Epithelial cell of esophagus (primary cell): ENCODE measurements around the gene OVOL3.

Experiments used
- DNase-seq: peaks from one replicate; pipeline ENCODE4 v3.0.0; 2010; ENCODE audit warnings: low read depth
- H3K4me3 ChIP-seq: 2 replicates; pipeline ENCODE4 v1.5.1; 2011; ENCODE audit warnings: mild to moderate bottlenecking, low read length, control low read depth
- CTCF ChIP-seq: IDR thresholded peaks from 2 replicates; pipeline ENCODE4 v1.5.1; 2011; ENCODE audit warnings: low read depth, mild to moderate bottlenecking, low read length, control low read depth, inconsistent platforms; ENCODE audit not compliant: insufficient read depth; ENCODE audit errors: missing control alignments

OVOL3 gene

DNA sequence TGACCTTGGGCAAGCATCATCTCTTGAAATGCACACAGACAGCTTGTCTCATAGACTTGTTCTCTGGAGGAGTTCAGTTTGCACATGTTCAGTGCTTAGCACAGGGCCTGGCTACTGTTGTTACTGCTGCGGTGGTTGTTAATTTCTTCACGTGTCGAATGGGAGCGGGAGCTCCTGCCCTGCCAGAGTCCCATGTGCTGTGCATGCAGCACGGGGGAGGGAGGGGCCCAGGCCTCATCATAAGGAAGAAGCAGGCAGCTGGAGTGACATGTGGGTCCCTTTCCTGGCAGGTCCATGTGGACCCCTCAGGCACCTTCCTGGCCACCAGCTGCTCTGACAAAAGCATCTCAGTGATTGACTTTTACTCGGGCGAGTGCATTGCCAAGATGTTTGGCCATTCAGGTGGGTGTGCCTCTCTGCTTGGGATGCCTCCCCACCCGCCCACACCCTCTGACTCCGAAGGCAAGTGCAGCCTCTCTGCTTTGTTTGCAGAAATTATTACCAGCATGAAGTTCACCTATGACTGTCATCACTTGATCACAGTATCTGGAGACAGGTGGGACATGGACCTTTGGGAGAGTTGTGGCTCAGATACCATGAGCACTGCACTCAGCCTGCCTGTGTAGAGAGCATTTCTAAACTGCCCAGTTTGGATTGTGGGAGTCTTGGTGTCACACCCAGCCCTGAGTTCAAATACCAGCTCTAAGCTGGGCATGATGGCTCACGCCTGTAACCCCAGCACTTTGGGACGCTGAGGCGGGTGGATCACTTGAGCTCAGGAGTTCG is 19.8 kb upstream of the OVOL3 start:
- TF ChIP-seq CTCF = no peak

GRCh38 chr19:36092566-36092965 is 18.4 kb upstream of the OVOL3 start:
- no peak overlapping the region for H3K4me3 ChIP-seq
- DNase-seq = no peak
- TF ChIP-seq CTCF = no peak

More for the DNA sequence above, 19.8 kb upstream of the OVOL3 start:
- DNase-seq = peak; percentile 9
- no peak overlapping the region for H3K4me3 ChIP-seq

DNA sequence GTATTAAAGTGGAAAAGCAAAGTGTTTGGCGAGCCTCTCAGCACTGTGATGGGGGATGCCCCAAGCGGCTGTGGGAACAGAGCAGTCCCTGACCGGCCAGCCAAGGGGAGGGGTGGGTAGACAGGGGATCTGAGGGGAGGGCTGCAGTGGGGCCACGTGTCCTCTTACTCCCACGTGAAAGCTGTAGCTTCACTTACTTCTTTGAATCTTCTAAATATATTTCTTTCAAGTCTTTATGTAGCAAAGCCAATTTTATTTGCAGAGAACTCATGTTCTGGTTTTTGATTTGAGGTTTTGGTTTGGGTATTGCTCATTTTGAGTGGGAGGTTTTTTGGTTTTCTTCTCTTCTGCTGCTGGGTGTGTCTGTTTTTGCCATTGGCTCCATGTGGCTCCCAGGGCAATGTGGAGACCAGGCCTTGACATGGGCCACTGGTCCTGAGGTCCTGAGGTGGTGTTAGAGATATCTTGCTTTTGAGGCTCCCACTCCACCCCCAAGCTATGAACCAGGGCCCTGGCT is 17.7 kb upstream of the OVOL3 start:
- no peak for TF ChIP-seq CTCF
- no peak overlapping the region for H3K4me3 ChIP-seq
- no peak for DNase-seq

DNA sequence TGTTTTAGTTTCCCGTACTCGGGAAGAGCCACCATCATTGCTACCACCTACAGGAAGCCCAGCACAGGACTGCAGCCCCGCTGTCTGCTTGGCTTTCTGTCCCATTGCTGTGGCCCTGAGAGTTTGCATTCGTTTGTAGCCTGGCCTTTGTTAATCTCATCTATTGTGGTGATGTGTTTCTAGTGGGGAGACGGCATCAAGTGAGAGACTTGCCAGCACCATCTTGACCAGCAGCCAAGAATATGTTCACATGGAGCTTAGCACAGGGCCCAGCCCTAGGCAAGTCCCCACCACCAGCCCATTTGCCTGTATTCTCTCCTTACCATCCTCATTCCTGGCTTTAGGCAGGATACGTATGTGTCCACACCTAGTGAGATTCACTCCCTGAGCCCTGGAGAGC is 17.3 kb upstream of the OVOL3 start:
- no peak for TF ChIP-seq CTCF
- H3K4me3 ChIP-seq = no peak overlapping the region
- DNase-seq = no peak

- no peak for TF ChIP-seq CTCF
- no peak for DNase-seq
- no peak overlapping the region for H3K4me3 ChIP-seq
Observed at GRCh38 chr19:36097036-36097435, 13.9 kb upstream of the OVOL3 start.

DNA sequence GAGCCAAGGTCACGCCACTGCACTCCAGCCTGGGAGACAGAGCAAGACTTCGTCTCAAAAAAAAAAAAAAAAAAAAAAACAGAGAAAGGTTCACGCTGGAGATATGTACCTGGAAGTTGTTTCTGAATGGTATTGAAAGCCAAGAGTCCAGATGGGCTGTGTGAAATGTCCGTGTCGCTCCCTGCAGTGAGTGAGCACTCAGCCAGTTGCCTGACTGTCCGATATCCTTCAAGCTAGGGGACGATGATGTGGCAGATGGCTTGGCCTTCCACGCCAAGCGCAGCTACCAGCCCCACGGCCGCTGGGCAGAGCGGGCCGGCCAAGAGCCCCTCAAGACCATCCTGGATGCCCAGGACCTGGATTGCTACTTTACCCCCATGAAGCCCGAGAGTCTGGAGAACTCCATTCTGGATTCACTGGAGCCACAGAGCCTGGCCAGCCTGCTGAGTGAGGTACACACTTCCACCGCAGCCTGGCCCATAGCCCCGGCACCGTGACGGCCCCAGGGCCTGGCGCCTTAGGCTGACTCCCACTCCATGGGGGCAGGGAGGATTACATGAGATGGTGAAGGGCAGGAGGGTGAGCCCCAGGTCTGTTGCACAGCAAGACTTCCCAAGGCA is 11.7 kb upstream of the OVOL3 start:
- no peak overlapping the region for H3K4me3 ChIP-seq
- no peak for TF ChIP-seq CTCF
- no peak for DNase-seq
